ENCODE measurements around the gene TBC1D22A. TPM values are rescaled to one million over a fixed set of nuclear protein-coding genes. Genes with fewer than 3 reads are reported as not detected.

The TBC1D22A gene
- total RNA-seq, 1 donor from 2014 or later = 8.9 TPM

DNA sequence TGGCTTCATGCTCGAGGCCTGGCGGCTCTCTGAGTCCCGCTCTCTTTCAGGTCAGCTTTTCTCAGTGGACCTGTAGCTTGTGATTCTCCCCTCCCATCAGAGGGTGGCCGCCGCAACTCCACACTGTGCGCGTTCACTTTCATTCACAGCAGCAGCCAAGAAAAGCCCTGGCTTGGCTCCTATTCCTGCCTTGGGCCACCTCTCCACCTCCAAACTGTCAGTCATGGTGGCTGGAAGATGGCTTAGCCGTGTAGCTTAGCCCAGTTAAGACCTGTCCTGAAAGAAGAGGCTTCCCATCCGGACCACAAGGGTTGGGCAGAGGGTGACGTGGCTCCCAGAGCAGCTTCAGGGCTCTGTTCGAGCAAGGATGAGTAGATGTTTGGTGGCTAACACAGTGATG is 125.5 kb downstream of the TBC1D22A start:
- DNase-seq = no peak

DNA sequence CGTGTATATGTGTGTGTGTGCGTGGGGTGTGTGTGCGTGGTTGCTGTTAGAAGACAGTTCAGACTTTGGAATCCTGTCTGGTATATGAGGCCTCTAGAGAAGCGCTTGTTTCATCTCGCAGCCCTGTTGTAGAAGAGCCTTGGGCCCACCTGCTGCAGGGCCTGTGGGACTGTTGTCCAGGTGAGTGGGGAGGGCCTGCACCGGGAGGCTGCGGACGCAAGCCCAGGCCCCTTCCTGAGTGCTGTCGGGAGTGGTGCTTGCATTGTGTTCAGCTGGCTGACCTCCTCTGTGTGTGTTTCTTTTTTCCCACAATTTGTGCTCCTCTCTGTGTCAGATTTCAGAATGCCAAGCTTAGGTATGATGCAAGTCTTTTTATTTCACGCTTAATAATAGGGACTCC is 128.4 kb downstream of the TBC1D22A start:
- no peak for DNase-seq

DNA sequence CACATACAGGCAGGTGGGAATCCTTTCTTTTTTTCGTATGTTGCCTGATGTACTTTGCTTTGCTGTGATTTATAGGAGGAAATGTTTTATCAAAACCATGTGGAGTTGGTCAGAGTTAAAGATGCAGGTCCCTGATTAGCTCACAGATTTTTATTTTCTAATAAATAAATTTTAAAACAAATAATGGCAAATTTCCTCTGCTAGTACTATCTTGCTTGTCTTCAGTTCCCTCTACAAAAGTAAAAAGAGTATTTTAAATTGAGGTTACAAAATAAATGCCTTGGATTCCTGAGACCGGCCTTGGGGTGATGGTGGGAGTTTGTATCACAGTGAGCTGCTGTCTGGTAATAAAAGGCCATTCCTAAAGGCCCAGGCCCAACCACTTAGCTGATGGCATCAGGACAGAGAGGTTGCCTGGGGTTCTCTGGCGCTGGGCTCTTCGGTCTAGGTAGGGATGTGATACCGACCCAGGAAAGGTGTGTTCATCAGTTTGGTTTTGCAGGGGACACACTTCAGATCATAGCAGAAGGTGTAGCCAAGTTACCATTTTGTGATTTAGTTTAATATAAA is 129.0 kb downstream of the TBC1D22A start:
- DNase-seq = no peak

DNA sequence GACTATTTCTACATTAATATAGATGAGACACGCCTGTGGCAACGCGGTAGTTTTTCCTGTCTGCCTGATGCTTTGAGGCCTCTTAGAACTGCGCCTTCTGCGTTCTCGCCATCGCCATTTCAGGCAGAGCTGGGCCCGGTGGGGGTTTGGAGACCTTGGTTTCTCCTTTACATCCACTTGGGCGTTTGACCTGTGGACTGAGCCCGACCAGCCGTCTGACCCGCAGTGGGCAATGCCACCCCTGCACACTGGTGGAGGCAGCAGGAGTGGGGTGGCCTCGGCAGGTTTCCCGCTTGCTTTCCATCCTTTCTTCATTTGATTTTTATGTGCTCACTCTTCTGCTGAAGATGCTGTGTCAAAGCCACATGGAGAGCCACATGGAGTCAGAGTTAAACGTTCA is 130.4 kb downstream of the TBC1D22A start:
- DNase-seq = no peak

DNA sequence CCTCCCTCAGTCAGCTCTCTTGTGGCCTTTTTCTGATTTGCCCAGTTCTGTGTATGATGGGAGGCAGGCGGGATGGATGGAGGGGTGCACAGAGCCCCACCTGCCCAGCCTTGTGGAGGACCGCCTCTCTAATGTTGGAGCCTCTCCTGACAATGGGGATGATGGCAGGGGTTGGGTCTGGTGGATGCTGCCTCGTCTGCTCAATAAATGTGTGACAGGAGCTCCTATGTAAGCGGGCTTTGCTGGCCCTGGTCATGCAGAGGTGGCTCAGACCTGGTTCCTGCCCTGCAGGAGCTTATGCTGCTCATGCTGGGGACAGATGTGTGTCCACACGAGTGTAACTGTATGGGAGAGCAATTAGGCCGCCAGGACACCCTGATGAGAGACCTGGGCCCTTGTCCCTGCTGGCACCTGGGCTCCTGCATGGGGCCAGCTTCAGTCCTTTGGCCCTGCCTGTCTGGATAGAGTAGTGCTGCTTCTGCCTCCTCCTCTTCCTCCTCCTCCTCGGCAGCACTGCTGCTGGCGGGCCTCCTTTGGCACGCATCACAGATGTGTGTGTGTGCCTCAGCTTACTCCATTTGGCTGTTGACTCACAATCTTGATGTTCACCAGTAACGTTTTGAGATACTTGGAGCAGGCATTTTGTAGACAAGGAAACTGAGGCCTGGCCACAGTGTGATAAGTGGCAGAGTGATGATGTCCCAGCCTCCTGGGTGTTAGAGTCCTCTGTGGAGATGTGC is 131.0 kb downstream of the TBC1D22A start:
- no peak for DNase-seq

DNA sequence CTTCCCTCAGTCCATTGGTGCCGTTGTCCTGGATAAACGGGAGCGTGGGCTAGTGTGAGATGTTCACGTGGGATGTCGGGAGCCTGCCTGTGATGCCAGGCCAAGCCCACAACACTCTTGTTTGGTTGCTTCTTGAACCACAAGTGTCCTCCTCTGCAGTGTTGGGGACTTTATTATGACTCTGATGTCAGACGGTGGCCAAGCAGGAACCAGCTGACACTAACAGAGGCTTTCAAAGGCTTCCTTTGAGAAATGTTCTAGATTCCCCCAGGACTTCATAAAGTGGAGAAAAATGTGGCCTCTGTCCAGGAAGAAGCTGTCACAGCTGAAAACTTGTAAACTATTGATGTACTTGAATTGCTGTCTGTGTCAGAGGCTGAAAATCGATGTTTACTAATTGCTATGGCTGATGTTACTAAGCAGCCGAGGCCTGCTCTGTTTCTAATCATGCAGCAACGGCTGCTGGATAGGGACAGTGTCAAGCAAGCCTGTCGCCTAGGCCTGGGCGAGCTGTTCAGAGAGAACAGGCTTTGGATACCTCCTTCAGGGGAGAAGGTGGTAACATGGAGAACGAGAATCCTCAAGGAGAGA is 131.7 kb downstream of the TBC1D22A start:
- DNase-seq = peak; percentile 81

DNA sequence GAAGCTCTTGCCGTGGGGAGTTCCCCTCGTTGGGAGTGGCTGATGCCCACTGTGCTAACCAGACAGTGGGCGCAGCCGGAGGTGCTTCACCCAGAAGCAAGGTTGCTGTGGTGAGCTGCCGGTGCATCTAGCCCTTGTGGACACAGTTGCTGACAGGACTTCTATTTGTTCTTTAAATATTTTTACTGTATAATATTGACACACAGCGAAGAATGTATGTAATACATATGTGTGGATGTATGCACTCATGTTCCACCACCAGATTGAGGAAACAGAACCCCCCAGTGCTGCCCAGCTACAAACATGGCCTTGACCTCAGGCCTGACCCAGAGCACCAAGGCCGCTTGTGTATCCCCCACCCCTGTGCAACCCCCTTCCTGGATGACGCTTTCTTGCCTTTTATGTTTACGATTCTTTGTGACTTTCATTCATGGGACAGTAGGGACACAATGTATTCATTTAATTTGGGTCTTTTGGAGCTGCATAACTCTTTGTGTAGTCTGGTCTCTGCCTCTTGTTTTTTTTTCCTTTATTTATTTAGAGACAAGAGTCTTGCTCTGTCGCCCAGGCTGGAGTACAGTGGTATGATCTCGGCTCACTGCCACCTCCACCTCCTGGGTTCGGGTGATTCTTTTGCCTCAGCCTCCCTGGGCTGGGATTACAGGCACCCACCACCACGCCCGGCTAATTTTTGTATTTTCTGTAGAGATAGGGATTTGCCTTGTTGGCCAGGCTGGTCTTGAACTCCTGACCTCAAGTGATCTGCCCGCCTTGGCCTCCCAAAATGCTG is 132.6 kb downstream of the TBC1D22A start:
- DNase-seq = no peak

DNA sequence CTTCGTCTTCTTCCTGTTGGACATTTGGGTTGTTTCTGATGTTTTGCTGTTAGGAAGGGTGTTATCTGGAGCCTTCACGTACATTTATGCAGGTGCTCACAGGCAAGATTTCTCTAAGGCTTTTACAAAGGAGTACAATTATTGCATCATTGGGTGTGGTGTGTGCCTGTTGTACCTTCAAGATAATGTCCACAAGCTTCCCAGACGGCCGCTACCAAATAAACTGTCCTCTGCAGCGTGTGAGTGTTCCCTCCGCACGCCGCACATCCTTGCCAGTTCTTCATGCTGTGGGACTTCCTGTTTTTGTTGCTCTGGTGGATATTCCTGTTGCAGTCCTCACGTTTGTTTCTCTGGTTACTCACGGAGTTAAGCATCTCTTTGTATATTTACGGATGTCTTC is 133.3 kb downstream of the TBC1D22A start:
- DNase-seq = no peak

DNA sequence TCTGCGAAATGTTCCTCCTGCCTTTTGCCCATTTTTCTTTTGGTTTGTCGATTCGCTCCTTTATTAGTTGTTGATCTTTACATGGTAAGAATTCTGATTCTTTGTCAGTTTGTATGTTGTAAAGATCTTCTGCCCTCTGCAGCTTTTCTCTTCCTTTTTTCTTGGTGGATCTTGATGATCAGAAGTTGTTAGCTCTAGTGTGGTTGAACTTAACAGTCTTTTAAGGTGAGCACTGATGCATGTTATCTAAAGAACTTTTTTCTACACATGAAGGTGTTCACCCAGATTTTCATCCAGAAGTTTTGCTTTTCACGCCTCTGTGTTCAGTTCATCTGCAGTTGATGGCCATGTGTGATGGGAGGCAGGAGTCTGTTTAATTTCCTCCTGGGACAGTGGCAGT is 133.7 kb downstream of the TBC1D22A start:
- no peak for DNase-seq

DNA sequence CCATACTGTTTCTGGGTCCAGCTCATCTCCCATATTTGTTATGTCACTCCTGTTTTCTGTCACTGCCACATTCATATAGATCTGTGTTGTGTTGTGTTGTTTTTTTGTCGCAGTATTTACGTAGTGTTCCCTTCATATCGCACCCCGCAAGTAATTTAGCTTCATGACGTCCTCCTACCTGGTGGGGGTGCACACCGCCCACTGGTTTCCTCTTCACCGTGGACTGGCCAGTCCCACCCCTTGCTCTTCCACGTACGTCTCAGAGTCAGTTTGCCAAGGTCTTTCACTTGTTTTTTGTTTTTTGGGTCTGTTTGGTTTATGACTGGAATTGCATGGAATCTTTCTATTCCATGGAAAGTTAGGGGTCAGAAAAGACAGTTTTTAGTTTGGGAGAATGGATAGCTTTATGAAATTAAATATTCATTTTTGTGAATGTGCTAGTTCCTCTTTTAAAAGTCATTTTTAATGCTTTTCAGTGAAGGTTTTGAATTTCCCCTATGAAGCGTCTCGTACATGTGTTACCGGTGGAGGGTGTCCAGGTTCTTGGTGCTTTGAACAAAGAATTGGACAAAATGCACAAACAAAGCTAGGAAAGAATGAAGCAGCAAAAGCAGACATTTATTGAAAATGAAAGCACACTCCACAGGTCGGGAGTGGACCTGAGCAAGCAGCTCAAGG is 134.3 kb downstream of the TBC1D22A start:
- no peak for DNase-seq

DNA sequence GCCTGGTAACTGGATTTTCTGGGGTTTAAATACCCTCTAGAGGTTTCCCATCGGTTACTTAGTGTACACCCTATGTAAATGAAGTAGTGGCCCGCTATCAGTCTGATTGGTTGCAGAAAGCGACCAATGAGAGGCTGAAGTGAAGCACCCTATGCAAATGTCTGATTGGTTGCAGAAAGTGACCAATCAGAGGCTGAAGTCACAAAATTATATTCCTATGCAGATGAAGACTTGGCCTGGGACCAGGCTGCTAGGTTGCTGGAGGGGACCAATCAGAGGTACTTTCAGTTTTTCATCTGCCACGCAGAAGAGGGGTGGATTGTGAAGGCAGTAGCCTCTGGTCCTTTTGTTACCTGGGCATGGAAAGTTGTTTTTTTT is 134.8 kb downstream of the TBC1D22A start:
- no peak for DNase-seq

DNA sequence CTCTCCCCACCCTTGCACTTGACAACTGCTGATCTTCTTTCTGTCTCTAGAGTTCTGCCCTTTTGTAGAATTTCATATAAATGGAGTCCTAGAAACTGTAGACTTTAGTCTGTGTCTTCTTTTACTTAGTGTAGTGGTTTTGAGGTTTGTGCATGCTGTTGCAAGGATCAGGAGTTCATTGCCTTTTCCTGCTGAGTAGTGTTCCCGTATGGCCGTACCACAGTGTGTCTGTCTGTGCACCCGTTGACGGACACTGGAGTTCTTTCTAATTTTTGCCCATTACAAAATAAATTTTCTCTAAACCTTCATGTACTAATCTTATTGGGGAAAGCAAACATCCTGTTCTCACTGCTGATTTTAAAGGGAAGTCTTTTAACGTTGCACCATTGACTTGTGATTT is 138.1 kb downstream of the TBC1D22A start:
- no peak for DNase-seq

DNA sequence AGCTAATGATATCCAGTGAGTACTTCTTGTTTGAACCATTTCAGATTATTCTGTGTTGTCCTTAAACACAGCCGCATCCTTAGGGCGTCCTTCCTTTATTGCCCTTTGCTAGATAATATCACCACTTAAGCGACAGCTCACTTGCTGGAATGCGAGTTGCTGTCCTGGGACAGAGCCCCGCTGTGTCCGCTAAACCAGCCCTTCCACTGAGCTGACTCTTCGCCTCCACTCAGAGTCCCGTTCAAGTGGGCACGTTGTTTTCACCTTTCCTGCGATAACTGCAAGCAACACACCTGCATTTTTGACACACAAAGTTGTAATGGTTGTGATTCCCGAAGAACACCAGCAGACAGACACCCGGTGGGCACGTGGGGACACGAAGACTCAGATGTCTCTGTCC is 140.0 kb downstream of the TBC1D22A start:
- no peak for DNase-seq

DNA sequence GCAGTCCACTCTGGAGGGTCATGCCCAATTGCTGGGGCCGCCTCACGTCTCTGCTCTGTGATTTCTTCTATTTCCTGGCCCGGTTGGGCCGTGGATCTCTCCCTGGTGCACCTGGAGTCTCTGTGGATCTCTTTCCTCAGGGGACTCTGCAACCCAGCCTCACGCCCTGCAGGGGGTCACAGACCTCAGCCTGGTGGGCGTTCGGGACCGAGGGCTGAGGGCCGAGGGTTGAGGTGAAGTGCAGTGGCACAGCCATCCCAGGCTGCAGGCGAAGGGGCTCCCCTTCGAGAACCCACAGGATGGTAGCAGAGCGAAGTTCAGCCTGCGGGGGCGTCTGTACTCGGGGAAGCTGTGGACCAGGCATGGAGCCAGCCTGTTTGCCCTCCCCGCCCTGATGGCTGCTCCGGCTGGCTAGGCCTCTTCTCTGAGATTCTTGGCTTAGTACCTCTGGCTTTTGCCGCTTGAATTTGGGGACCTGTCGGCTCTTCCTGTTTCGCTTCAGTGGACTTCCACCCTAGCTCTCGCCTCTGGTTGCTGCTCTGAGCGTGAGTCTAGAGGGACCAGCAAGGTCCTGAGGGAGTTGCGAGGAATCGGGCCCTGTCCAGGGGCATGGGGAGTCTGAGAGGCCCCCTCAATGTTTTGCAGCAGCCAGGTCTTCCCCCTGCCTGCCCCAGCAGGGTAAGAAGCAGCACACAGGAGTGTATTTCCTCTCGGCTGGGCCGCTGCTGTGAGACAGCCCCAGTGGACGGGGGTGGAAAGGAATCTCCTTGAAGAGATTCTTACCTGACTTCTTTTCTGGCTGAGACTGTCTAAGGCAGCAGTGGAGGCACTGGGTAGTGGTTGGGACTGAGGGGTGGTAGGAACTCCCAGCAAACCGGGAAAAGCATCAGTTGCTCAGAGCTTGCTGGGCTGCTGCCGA is 140.8 kb downstream of the TBC1D22A start:
- DNase-seq = no peak

DNA sequence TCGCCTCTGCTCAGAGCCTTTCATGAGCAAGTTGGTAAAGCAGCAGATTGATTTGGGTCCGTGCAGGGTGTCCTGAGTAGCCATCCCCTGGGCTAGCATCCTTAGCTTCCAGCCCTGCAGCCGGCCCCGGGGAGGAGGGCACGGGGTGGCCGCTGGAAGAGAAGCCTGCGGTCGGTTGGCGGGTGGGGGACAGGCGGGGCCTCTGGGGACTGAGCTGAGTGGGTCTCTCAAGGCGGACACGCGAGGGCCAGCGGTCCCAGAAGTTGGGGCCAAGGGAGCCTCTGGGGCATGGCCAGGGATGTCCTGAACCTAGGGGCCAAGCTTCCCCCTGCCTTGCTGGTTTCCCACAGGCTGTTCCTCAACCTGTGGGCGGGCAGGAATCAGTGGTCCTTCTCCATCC is 143.0 kb downstream of the TBC1D22A start:
- no peak for DNase-seq

DNA sequence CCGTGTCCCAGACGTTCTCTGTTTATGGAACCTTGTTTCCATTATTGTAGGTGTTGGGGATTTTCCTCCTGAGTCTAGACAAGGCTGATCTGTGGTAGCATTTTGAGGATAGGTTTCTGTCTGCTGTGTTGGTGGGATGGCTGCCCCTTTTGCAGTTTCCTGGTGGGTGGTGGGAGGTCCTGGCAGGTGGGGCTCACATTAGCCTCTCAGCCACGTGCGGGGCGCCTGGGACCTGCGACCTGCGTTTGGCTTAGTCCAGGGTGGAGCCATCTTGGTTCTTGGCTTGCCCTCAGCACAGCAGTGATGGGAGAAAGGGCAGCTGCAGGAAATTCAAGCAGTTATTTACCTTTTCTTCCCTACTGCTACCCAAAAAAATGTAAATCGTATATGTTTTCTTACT is 143.4 kb downstream of the TBC1D22A start:
- no peak for DNase-seq

DNA sequence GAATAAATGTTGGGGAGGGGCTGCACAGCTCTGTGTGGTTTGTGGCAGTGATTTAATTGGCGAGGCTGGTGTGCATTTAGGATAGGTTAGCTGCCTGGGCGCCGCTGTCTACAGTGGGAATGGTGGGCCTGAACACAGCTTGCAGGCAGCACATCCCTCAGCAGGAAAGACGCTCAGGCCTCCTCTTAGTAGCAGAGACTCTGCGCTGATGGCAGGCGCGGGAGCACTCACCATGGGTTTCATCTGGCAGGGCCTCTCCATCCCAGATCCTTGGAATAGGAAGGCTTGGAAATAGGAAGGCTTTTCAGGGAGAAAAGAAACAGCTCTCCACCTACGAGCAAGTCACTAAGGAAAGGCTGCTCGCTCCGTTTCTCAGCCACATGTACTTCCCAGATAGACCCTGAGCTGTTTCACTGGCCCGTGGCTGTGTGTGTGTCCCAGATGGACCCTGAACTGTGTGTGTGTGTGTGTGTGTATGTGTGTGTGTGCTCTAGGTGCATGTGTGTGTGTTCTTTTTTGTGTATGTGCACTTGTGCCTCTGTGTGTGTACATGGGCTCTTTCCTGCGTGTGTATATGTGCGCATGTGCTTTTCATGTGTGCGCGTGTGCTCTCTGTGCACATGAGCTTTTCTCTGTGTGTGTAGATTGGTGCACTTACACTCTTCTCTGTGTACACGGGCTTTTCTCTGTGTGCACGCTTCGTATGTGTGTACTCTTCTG is 144.0 kb downstream of the TBC1D22A start:
- DNase-seq = no peak

DNA sequence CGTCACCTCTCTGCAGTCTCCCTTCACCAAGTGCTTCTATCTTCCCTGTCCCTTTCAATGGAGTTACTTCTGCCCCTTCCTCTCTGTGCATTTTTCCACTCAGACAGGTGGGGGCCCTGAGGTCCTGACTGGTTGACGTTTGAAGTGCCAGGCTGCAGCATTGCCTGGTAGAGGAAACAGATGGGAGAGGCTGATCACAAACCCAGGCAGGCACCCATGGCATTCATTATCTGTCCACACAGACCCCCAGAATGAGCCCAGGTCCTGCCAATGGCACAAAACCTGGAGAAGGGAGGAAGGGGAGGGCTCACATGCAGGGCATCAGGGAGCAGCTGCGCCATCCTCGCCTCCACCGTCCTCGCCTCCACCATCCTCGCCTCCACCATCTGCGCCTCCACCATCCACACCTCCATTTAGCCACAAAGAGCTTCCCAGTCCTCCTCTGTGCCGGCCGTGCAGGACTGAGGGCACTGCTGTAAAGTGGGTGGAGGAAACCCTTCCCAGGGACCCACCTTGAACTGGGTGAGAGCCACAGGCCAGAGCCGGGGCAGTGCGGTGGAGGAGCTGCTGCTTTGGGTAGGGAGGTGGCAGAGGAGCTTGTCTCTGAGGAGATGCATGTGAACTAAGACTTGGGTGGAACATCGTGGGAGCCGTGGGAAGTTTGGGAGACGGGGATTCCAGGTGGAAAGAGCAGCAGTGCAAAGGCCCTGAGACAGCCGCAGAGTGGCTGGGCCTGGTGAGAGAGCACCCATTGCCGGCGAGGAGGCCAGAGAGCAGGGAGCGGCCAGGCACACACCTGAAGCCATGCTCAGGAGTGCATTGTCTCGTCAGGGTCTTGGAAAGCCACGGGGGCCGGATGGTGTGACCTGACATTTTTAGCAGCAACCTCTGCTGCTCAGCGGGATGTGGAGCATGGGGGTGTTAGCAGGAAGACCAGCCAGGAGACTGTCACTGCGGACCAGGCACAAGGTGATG is 145.1 kb downstream of the TBC1D22A start:
- DNase-seq = no peak

DNA sequence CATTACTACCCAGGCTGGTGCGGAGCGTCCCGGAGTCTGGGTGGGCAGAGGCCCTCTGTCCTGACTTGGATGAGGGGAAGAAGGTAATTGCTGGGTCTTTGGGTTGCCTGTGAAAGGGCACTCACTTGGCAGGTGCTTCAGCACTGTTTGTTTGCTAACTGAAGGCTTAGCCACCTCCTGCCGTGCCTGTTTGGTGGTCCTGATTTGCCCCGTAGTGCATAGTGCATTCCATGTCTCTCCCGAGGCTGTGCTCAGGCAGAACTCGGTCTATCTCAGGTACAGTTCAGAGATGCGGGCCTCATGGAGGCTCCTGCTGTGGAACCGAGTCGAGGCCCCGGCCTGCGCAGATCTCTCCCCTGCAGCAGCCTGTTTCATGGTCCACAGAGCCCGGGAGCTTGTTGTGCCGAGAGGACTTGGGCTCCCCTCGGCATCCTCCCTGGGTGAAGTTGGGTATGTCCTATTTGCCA is 146.2 kb downstream of the TBC1D22A start:
- no peak for DNase-seq

All from skin of body (tissue), 2 donors.